Stimulated activated CD4-positive, alpha-beta T cell treated with anti-CD3 and anti-CD28 coated beads, Interleukin-1b, Interleukin-23, amount 100 ng/mL, for 4 hours (primary cell): ENCODE measurements around the gene TLE6.
"Not testable (repeated sequence)": the region's sequence is repeated elsewhere in the genome, so short reads cannot be mapped to it uniquely, and the experiment has no call there.

Experiments
- DNase-seq, 2 donors: peaks; one replicate each; pipeline ENCODE4 v3.0.0-alpha.2; 2020; ENCODE audit warnings: low read depth in 2 of 2

The TLE6 gene

DNA sequence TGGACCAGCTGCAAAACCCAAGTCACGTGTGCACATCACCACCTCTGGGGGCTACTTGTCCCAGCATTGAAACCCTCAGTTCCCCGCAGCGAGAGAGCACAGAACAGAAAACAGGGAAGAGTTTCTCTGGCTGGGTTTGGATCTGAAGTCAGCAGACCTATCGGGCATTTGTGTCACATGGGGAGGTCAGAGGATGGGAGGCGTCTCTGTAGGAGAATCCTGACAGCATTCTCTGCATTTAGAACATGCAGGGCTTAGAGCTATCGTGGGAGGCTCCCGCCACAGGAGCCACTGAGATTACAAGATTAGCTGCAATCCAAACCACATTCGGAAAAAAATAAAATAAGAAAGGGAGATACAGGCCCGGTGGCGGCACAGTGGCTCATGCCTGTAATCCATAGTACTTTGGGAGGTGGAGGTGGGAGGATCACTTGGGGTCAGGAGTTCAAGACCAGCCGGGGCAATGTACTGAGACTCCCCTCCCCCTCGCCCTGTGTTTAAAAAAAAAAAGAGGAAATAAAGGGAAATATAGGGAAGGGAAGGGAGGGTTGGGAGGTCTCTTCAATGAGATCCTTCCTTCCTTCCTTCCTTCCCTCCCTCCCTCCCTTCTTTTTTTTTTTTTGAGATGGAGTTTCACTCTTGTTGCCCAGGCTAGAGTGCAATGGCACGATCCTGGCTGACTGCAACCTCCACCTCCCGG lies 2.9 kb upstream of the TLE6 start:
- DNase-seq: no peak

DNA sequence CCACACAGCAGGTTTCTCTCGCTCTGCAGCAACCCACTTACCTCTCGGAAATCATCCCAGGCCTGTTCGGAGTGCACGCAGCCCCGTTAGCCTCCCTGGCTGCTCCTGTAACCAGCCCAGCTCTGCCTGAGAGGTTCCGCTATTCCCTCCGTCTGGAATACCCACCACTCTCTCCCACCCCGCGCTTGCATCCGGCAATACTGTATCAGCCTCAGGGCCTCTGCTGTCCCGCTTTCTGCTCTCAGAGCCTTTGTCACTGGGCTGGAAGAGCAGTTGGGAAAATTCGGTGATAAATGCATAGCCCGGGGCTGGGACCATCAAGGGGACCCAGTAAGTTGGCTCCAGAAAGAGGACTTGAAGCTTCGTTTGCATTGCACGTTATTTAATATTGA lies 759 bp upstream of the TLE6 start:
- no peak for DNase-seq

DNA sequence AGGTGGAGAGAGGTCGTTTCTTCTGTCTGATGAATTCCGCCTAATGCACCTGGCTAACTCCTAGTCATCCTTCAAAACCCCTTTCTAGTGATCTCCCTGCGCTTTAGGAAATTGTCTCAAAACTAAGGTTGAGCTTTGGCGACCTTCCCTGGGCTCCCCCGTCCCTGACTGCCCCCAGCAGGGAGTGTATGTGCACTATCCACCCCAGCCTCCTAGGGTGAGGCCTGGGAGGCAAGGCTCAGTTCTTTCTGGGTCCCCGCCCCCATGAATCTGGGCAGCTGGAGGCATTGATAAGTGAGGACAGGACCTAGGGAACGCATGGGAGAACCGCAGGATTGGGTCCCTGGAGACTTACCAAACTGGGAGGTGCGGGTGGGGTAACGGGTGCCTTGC lies 378 bp downstream of the TLE6 start:
- DNase-seq: no peak

DNA sequence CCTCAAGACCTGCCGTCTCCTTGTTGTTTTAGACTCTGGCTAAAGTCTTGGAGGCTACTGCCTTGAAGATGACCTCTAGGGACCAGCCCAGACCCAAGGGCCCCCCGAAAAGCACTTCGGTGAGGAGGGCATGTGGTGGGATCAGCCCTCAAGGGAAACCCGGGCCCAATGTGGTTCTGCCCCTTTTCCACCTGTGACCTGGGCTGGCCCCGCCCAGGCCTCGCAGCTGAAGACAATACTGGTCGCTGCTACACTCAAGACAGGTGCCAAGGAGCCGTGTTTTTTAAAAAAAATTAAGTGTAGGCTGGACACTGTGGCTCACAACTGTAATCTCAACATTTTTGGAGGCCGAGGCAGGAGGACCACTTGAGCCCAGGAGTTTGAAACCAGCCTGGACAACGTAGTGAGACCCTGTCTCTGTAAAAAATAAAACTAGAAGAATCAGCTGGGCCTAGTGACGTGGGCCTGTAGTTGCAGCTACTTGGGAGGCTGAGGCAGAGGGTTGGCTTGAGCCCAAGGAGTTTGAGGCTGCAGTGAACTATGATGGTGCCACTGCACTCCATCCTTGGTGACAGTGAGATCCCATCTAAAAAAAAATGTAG lies 903 bp downstream of the TLE6 start:
- no peak for DNase-seq

- DNase-seq: no peak
Observed at GRCh38 chr19:2978772-2979171, 1.4 kb downstream of the TLE6 start.

GRCh38 chr19:2981898-2982297 lies 4.5 kb downstream of the TLE6 start:
- no peak for DNase-seq

- no peak for DNase-seq
Observed at GRCh38 chr19:2982561-2982960, 5.2 kb downstream of the TLE6 start.

GRCh38 chr19:2982983-2983350 lies 5.6 kb downstream of the TLE6 start:
- no peak for DNase-seq

DNA sequence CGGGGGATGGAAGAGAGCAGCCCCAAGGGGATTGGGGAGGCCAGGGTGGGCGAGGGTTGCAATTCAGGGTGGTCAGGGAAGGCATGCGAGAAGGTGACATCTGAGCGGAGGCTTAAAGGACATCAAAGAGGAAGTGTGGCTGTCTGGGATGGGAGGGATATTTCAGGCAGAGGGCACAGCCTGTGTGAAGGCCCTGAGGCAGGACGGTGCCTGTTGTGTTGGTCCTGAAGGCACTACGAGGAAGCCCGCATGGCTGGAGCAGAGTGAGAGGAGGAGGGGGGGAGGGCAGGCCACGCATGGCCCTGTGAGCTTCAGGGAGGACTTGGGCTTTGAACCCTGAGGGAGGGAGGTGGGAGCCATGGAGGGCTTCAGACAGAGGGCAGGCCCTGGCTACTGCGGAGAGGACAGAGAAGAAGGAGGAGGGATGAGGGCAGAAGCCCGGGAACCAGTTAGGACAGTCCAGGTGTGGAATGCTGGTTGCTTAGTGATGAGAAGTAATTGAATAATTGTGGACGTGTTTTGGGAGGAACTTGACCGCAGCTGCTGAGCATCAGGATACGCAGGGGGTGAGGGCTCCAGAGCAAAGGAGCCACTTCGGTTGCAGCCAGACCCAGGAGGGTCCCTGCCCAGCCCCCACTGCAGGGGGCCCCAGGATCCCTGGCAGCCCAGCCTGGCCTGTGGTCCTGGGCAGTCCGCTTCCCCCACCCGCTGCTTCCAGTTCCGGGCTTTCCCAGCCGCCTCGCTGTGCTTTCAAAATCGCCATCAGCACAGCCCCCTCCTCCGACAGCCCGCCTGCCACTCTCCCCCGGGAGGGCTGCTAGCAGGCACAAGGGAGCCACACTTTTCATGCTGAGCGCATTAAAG lies 6.2 kb downstream of the TLE6 start:
- DNase-seq: no peak

DNA sequence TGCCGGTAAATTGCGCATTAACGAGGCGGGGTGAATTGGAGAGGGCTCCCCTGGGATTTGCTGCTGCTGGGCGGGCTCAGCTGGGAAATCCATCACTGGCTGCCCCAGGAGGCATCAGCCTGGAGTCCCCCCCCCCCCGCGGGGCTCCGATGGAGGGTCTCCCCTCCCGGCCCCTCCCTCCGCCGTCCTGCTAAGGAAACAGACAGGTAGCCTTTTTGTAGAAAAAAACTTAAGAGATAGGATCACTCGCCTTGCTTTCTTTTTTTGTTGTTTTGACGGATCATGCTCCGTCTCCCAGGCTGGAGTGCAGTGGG lies 6.8 kb downstream of the TLE6 start:
- no peak for DNase-seq

DNA sequence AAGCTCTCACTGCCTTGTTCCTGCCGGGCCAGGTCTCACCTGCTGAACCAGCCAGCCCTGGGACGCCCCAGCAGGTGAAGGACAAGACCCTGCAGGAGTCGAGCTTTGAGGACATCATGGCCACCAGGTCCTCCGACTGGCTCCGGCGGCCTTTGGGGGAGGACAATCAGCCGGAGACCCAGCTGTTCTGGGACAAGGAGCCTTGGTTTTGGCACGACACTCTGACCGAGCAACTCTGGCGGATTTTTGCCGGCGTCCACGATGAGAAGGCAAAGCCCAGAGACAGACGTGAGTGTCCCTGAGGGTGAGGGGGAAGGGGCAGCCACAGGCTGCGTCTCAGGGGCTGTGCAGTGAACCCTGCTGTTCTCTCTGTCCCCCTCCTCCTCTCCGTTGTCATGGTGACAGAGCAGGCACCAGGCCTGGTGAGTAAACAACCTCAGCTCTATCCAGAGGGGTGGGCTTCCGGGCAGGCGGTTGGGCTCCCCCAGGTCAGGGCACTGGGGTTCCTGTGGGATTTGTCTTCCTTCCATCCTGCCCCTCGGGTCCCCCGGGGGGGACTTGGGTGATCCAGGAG lies 9.7 kb downstream of the TLE6 start:
- no peak for DNase-seq

GRCh38 chr19:2987797-2988196 lies 10.4 kb downstream of the TLE6 start:
- no peak for DNase-seq

GRCh38 chr19:2988568-2988967 lies 11.2 kb downstream of the TLE6 start:
- no peak for DNase-seq

- DNase-seq: no peak
Observed at GRCh38 chr19:2989236-2989946, 12.0 kb downstream of the TLE6 start.

- DNase-seq: not testable (repeated sequence)
Observed at GRCh38 chr19:2992333-2992732, 15.0 kb downstream of the TLE6 start.

DNA sequence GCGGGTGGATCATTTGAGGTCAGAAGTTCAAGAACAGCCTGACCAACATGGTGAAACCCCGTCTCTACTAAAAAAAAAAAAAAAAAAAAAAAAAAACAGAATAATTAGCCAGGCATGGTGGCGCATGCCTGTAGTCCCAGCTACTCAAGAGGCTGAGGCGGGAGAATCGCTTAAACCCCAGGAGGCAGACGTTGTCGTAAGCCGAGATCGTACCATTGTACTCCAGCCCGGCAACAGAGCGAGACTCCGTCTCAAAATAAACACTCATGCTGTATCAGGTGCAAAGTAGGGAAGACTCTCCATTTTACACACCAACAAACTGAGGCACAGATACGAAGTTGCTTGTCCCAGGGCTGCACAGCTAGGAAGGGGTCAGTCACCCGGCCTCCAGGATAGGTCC lies 15.6 kb downstream of the TLE6 start:
- no peak for DNase-seq

DNA sequence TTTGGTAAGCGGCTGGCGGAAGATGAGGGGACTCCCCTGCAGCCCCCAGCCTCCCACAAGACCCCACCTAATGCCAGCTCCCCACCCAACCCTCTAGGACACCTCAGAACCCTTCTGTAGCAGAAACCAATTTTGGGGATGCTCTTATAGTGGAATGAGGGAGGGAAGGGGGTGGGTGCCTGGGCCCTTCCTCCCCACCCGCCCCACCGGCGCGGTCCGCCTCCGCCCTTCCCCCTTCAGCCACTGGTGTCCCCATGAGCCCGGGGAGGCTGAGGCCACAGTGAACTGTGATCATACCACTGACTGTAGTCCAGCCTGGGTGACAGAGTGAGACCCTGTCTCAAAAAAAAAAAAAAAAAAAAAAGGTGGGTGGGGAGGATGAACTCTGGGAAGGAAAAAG lies 16.2 kb downstream of the TLE6 start:
- DNase-seq: no peak

DNA sequence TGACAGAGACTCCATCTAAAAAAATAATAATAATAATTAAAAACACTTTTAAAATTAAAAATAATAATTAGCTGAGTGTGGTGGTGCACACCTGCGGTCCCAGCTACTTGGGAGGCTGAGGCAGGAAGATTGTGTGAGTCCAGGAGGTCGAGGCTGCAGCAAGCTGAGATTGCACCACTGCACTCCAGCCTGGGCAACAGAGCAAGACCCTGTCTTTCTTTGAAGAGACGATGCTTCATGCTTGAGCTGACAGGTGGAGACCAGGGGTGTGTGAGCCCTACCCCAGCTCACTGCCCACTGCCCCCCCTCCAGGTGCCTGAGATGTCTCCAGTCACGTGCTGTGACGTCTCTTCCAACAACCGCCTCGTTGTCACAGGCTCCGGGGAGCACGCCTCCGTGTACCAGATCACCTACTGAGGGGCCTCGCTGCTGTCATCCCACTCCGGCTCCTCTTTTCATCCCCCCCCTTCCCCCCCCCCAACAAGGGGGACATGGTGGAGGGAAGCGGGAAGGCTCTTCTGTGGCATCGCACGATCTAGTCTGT lies 17.3 kb downstream of the TLE6 start:
- no peak for DNase-seq

GRCh38 chr19:2997720-2998119 lies 20.4 kb downstream of the TLE6 start:
- no peak for DNase-seq

- no peak for DNase-seq
Observed at GRCh38 chr19:2998642-2999041, 21.3 kb downstream of the TLE6 start.

DNA sequence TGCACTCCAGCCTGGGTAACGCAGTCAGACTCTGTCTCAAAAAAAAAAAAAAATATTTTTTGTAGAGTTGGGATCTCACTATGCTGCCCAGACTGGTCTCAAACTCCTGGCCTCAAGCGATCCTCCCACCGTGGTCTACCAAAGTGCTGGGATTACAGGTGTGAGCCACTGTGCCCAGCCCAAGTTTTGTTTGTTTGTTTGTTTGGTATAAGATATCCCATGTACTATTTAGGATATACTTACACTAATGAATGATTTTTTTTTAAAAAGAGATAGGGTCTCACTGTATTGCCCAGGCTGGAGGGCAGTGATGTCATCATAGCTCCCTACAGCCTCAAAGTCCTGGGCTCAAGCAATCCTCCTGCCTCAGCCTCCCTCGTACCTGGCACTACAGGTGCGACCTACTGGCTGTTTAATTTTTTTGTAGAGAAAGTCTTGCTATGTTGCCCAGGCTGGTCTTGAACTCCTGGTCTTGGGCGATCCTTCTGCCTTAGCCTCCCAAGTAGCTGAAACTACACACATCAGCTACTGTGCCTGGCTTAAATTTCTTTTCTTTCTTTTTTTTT lies 24.0 kb downstream of the TLE6 start:
- no peak for DNase-seq

DNA sequence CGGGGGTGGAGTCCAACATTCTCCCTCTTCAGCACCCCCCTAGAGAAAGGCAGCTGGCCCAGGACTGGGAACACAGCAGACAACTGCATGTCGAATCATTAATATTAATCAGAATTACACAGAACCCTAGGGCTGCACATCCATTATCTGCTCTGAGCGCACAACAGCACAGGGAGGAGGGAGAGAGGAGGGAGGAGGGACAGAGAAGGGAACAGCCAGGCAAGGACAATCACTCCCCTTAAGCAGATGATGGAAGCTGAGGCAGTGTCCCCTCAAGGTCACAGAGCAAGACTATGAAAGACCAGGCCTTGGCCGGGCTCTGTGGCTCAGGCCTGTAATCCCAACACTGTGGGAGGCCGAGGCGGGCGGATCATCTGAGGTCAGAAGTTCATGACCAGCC lies 25.7 kb downstream of the TLE6 start:
- no peak for DNase-seq
